CD8-positive, alpha-beta memory T cell (primary cell): ENCODE data around the gene SEC23IP. TPM values are rescaled to one million over a fixed set of nuclear protein-coding genes. Genes with fewer than 3 reads are reported as not detected.

Experiments used
- CTCF ChIA-PET: fragments of 350-600 bp; sonication (Branson Sonifier 250); formaldehyde crosslinking; loops from one replicate; lab custom pipeline; 2021; ENCODE audit warnings: antibody characterized with exemption; lab: Charles Lee
- POLR2A ChIA-PET: fragments of 350-600 bp; sonication (Branson Sonifier 250); formaldehyde crosslinking; loops from one replicate; lab custom pipeline; 2021; ENCODE audit warnings: antibody characterized with exemption; lab: Charles Lee
- DNase-seq, 5 donors: peaks; one replicate each; pipeline versions ENCODE4 v3.0.0 to v3.0.0-alpha.2; 2020 to 2022; ENCODE audit warnings: mixed read lengths in 1 of 5
- H3K27ac ChIP-seq: one replicate; pipeline ENCODE4 v1.7.0; 2013; ENCODE audit warnings: low read depth, mild to moderate bottlenecking, low read length, moderate library complexity
- H3K27me3 ChIP-seq: 2 replicates; pipeline ENCODE4 v1.7.0; 2013; ENCODE audit warnings: low read length, mild to moderate bottlenecking; ENCODE audit not compliant: insufficient read depth, poor library complexity, severe bottlenecking
- H3K36me3 ChIP-seq: 2 replicates; pipeline ENCODE4 v1.7.0; 2013; ENCODE audit warnings: mild to moderate bottlenecking, low read length, moderate library complexity; ENCODE audit not compliant: insufficient read depth
- H3K4me1 ChIP-seq: 2 replicates; pipeline ENCODE4 v1.7.0; 2013; ENCODE audit warnings: mild to moderate bottlenecking, low read length, moderate library complexity; ENCODE audit not compliant: insufficient read depth
- H3K4me3 ChIP-seq: 2 replicates; pipeline ENCODE4 v1.7.0; 2013; ENCODE audit warnings: mild to moderate bottlenecking, low read length
- H3K9me3 ChIP-seq: 2 replicates; pipeline ENCODE4 v1.7.0; 2013; ENCODE audit warnings: mild to moderate bottlenecking, low read length
- H3K27ac Mint-ChIP-seq, 8 donors: one replicate each; pipeline ENCODE4 v1.8.0; 2020 to 2021; ENCODE audit warnings: mixed read lengths in 8 of 8, mild to moderate bottlenecking in 6 of 8, inconsistent platforms in 3 of 8, moderate library complexity in 3 of 8
- H3K27me3 Mint-ChIP-seq, 2 donors: one replicate each; pipeline ENCODE4 v1.8.0; 2020 to 2021; ENCODE audit warnings: mixed read lengths in 2 of 2, mild to moderate bottlenecking in 1 of 2, moderate library complexity in 1 of 2
- H3K36me3 Mint-ChIP-seq, 3 donors: one replicate each; pipeline ENCODE4 v1.8.0; 2020 to 2021; ENCODE audit warnings: mixed read lengths in 3 of 3, inconsistent platforms in 1 of 3, mild to moderate bottlenecking in 1 of 3
- H3K4me1 Mint-ChIP-seq, 3 donors: one replicate each; pipeline ENCODE4 v1.8.0; 2020 to 2021; ENCODE audit warnings: mixed read lengths in 3 of 3, inconsistent platforms in 1 of 3, mild to moderate bottlenecking in 1 of 3
- H3K4me3 Mint-ChIP-seq, 7 donors: one replicate each; pipeline ENCODE4 v1.8.0; 2020 to 2021; ENCODE audit warnings: mixed read lengths in 7 of 7, mild to moderate bottlenecking in 6 of 7, moderate library complexity in 4 of 7, inconsistent platforms in 2 of 7
- H3K9me3 Mint-ChIP-seq, 5 donors: one replicate each; pipeline ENCODE4 v1.8.0; 2020 to 2022; ENCODE audit warnings: mixed read lengths in 5 of 5, mild to moderate bottlenecking in 3 of 5, moderate library complexity in 2 of 5, inconsistent platforms in 1 of 5
- polyA plus RNA-seq: library from polyadenylated mRNA; unstranded; fragments of 300-500 nt; fragmentation: Illumina TruSeq; gene quantifications from one replicate; pipeline ENCODE4 v1.2.3, GENCODE V29; 2021
- total RNA-seq, 2 experiments: library from RNA; stranded (reverse); gene quantifications; one replicate each; pipeline ENCODE4 v1.2.3, GENCODE V29; 2021

Gene SEC23IP
- total and polyA plus RNA-seq, 3 experiments from 2014 or later = 46.4 to 79.0 (median 74.0) TPM

DNA sequence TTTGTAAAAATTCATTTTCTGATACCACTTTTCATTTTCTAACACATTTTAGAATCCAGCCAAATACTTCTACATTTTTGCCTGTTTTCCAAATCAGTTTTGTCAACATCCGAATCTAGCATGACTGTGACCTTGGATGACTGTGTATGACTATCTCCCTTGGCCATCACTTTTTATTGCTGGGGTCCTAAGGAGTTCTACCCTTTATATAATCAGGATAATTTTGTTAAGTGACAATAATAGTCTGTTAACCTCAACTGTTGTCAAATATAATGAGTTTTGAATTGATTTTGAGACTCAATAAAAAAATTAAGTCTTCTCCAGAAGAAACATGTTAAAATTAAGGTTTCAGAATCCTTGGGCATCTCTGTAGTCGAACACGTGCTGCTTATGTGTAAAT is 53.3 kb downstream of the SEC23IP start:
- Mint-ChIP-seq H3K4me3 (no peak overlapping the region), H3K4me1 (no peaks in the 10 kb centered on the region), H3K27ac (no peak overlapping the region), H3K9me3 (no peaks in the 10 kb centered on the region), H3K36me3 (peaks cover 11 to 37% (median 21%) of the 10 kb centered on the region in 3 donors), H3K27me3 (no peaks in the 10 kb centered on the region)
- no peaks in the 10 kb centered on the region for H3K9me3 ChIP-seq
- CTCF ChIA-PET = no interaction called here
- no peak overlapping the region for H3K27ac ChIP-seq
- H3K27me3 ChIP-seq = no peaks in the 10 kb centered on the region
- H3K36me3 ChIP-seq = peaks cover 12% of the 10 kb centered on the region
- no peak for DNase-seq
- no peaks in the 10 kb centered on the region for H3K4me1 ChIP-seq
- POLR2A ChIA-PET = no interaction called here
- no peak overlapping the region for H3K4me3 ChIP-seq

DNA sequence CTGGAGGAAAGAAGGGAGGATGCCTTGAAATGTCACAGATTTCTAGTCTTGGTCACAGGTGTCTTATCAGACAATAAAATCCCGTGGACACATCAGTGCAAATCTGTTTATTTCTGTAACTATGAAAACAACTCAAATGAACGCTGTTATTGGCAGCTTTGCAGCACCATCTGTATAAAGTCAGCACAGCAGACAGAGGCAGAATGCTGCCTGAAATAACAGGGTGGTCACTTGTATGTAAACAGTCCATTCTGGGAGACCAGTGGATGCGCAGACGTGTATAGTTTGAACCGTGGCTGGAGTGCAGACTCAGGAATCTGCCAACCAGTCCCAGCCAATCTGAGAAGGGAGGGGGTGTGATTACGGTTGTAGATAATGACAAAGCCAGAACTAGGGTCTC is 54.8 kb downstream of the SEC23IP start:
- Histone ChIP-seq H3K27ac (no peak overlapping the region), H3K4me1 (no peaks in the 10 kb centered on the region), H3K27me3 (no peaks in the 10 kb centered on the region), H3K9me3 (no peaks in the 10 kb centered on the region), H3K4me3 (no peak overlapping the region), H3K36me3 (peaks cover 5% of the 10 kb centered on the region)
- H3K4me1 Mint-ChIP-seq = no peaks in the 10 kb centered on the region
- no peaks in the 10 kb centered on the region for H3K9me3 Mint-ChIP-seq
- H3K36me3 Mint-ChIP-seq = peaks cover 5 to 22% (median 12%) of the 10 kb centered on the region in 3 donors
- ChIA-PET POLR2A (no interaction called here), CTCF (no interaction called here)
- peaks cover 0 to 1% of the 10 kb centered on the region in 2 donors for H3K27me3 Mint-ChIP-seq
- DNase-seq = no peak
- H3K4me3 Mint-ChIP-seq = no peak overlapping the region
- H3K27ac Mint-ChIP-seq = no peak overlapping the region

DNA sequence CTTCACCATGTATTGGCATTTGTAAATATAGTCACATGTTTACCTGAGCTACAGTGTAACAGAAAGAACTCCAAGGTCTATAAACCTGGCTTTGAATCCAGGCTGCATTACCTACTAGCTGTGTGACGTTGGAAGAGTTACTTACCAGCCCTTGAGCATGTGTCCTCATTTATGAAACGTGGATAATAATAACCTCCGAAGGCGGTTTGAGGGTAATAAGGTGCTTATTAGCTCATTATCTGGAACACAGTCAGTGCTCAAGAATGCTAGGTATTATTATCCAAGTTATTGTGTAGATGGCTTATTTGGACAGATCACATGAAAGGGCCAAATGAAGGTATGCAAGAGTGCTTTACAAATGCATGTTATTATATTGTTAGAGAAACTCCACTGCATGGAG is 64.9 kb downstream of the SEC23IP start:
- Histone ChIP-seq H3K27me3 (no peaks in the 10 kb centered on the region), H3K4me1 (no peaks in the 10 kb centered on the region), H3K9me3 (no peaks in the 10 kb centered on the region), H3K4me3 (no peak overlapping the region), H3K36me3 (no peaks in the 10 kb centered on the region), H3K27ac (no peak overlapping the region)
- POLR2A ChIA-PET = no interaction called here
- no peak overlapping the region for H3K4me3 Mint-ChIP-seq
- peaks cover 0 to 8% of the 10 kb centered on the region in 2 donors for H3K27me3 Mint-ChIP-seq
- no peaks in the 10 kb centered on the region for H3K4me1 Mint-ChIP-seq
- no peaks in the 10 kb centered on the region for H3K9me3 Mint-ChIP-seq
- no peak for DNase-seq
- peaks cover 0 to 4% (median 0%) of the 10 kb centered on the region in 3 donors for H3K36me3 Mint-ChIP-seq
- CTCF ChIA-PET = no interaction called here
- H3K27ac Mint-ChIP-seq = no peak overlapping the region

DNA sequence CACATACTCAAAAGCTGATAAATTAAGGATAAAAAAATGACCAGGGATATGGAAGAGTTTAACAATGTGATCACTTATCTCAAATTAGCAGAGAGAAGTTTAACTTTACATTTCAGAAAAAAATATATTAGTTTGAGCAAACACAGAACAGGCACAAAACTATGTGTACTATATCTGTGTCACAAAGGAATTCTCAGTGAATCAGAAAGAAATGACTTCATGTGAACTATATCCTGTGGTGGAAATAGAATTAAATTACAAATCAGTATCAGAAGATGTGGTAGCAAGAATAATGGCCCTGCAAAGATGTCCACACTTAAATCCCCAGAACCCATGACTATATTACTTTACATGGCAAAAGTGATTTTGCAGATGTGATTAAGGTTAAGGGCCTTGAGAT is 70.3 kb downstream of the SEC23IP start:
- Histone ChIP-seq H3K27me3 (no peaks in the 10 kb centered on the region), H3K4me3 (no peak overlapping the region), H3K36me3 (no peaks in the 10 kb centered on the region), H3K9me3 (no peaks in the 10 kb centered on the region), H3K27ac (no peak overlapping the region), H3K4me1 (no peaks in the 10 kb centered on the region)
- Mint-ChIP-seq H3K36me3 (peaks cover 0 to 10% (median 0%) of the 10 kb centered on the region in 3 donors), H3K27me3 (peaks cover 9 to 16% of the 10 kb centered on the region in 2 donors), H3K4me1 (no peaks in the 10 kb centered on the region), H3K9me3 (peaks cover 13 to 18% (median 16%) of the 10 kb centered on the region in 5 donors), H3K4me3 (peak overlapping the region in 1 of 7 donors; percentile 10), H3K27ac (no peak overlapping the region)
- ChIA-PET POLR2A (no interaction called here), CTCF (no interaction called here)
- DNase-seq = no peak

DNA sequence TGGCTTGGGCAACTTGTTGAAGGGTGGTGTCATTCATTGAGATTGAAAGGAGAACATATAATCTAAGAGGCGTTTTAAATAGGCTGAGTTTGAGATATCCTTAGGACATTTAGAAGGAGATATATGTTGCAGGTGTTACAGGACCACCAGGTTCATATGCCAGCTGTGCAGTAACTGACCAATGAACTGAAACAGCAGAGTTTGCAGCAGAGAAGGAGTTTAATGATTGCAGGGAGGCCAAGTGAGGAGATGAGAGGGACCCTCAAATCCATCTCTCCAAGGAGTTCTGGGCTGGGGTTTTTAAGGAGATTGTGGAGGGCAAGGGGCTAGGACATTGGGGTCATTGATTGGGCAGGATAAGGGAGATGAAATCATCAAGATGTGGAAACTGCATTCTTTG is 74.5 kb downstream of the SEC23IP start:
- Histone ChIP-seq H3K36me3 (no peaks in the 10 kb centered on the region), H3K4me3 (no peak overlapping the region), H3K4me1 (no peaks in the 10 kb centered on the region), H3K27ac (no peak overlapping the region), H3K27me3 (no peaks in the 10 kb centered on the region), H3K9me3 (no peaks in the 10 kb centered on the region)
- ChIA-PET POLR2A (no interaction called here), CTCF (no interaction called here)
- H3K9me3 Mint-ChIP-seq = peaks cover 16 to 21% (median 18%) of the 10 kb centered on the region in 5 donors
- H3K27me3 Mint-ChIP-seq = peaks cover 9 to 18% of the 10 kb centered on the region in 2 donors
- H3K4me1 Mint-ChIP-seq = no peaks in the 10 kb centered on the region
- H3K4me3 Mint-ChIP-seq = no peak overlapping the region
- H3K27ac Mint-ChIP-seq = no peak overlapping the region
- no peak for DNase-seq
- peaks cover 0 to 10% (median 0%) of the 10 kb centered on the region in 3 donors for H3K36me3 Mint-ChIP-seq

DNA sequence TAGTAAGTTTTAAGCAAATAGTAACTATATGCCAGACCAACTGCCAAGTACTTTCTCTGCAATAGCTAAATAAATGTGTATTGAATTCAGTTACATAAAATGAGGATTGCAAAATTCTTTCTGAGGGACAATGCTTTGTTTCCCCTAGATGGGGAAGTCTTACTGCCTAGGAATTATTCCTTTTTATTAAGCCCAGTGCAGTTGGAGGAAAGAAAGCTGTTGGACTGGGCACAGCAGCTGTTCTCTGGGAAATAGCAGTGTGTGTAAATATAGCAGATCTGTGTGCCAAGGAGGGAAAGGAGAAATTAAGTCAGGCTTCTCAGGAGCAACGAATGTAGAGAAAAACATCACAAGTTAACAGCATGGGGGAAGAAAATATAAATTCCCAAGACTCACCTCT is 77.1 kb downstream of the SEC23IP start:
- no peaks in the 10 kb centered on the region for H3K4me1 ChIP-seq
- Mint-ChIP-seq H3K4me3 (no peak overlapping the region), H3K27me3 (peaks cover 7 to 10% of the 10 kb centered on the region in 2 donors), H3K9me3 (peaks cover 16 to 21% (median 18%) of the 10 kb centered on the region in 5 donors), H3K36me3 (peaks cover 0 to 10% (median 0%) of the 10 kb centered on the region in 3 donors), H3K4me1 (no peaks in the 10 kb centered on the region), H3K27ac (no peak overlapping the region)
- no peaks in the 10 kb centered on the region for H3K27me3 ChIP-seq
- no peaks in the 10 kb centered on the region for H3K36me3 ChIP-seq
- CTCF ChIA-PET = no interaction called here
- H3K9me3 ChIP-seq = no peaks in the 10 kb centered on the region
- no peak for DNase-seq
- POLR2A ChIA-PET = no interaction called here
- H3K4me3 ChIP-seq = no peak overlapping the region
- H3K27ac ChIP-seq = no peak overlapping the region

DNA sequence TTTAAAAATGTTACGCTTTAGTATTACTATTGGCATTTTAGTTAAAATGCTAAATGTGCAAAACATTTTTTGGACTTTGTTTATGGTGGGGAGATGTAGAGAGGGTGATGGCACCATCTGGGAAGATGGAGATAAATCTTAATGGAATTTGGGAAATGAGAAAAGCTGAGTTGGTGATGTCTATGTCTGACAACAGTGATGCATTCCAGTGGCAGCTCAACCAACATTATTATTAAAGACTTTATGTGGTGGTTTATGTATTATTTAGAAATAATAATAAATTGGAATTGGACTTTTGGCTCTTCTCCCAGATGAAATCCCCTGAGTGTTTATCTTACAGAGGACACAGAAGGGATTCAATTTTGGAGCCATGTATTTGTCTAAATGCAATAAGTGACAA is 77.6 kb downstream of the SEC23IP start:
- no peaks in the 10 kb centered on the region for H3K27me3 ChIP-seq
- no peaks in the 10 kb centered on the region for H3K4me1 ChIP-seq
- no peak overlapping the region for H3K27ac ChIP-seq
- Mint-ChIP-seq H3K27ac (no peak overlapping the region), H3K36me3 (peaks cover 0 to 10% (median 0%) of the 10 kb centered on the region in 3 donors), H3K27me3 (peaks cover 8 to 12% of the 10 kb centered on the region in 2 donors), H3K9me3 (peaks cover 16 to 21% (median 18%) of the 10 kb centered on the region in 5 donors), H3K4me1 (no peaks in the 10 kb centered on the region), H3K4me3 (no peak overlapping the region)
- H3K36me3 ChIP-seq = no peaks in the 10 kb centered on the region
- no peaks in the 10 kb centered on the region for H3K9me3 ChIP-seq
- CTCF ChIA-PET = no interaction called here
- no peak for DNase-seq
- POLR2A ChIA-PET = no interaction called here
- H3K4me3 ChIP-seq = no peak overlapping the region

DNA sequence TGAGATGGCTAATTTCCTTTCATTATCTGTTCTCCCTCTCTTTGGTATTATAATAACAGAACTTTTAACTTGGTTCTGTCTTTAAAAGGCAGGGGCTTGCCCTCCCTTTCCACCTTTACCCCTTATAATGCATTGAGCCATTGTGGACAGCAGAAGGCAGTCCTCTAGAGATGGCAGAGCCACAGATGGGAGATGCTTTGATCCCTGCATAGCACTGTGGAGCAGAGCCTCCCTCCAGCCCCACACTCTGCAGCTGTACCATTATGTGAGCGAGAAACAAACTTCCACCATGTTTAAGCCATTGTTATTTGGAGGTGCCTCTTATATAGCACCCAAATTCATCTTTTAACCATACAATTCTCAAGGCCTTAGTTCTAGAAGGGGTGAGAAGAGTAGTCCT is 78.4 kb downstream of the SEC23IP start:
- DNase-seq = no peak
- Histone ChIP-seq H3K27ac (no peak overlapping the region), H3K9me3 (no peaks in the 10 kb centered on the region), H3K36me3 (no peaks in the 10 kb centered on the region), H3K4me1 (no peaks in the 10 kb centered on the region), H3K27me3 (no peaks in the 10 kb centered on the region), H3K4me3 (no peak overlapping the region)
- peaks cover 8 to 17% of the 10 kb centered on the region in 2 donors for H3K27me3 Mint-ChIP-seq
- H3K9me3 Mint-ChIP-seq = peaks cover 16 to 18% (median 17%) of the 10 kb centered on the region in 5 donors
- no peak overlapping the region for H3K27ac Mint-ChIP-seq
- H3K36me3 Mint-ChIP-seq = peaks cover 0 to 10% (median 0%) of the 10 kb centered on the region in 3 donors
- ChIA-PET CTCF (no interaction called here), POLR2A (no interaction called here)
- H3K4me3 Mint-ChIP-seq = no peak overlapping the region
- no peaks in the 10 kb centered on the region for H3K4me1 Mint-ChIP-seq
